HEK293 (cell line): ENCODE results near the gene KCNG3.

ENCODE experiments used
- CTCF ChIA-PET: fragments of 350-600 bp; formaldehyde crosslinking; extraction: SDS; loops from one replicate; lab custom pipeline; 2021; ENCODE audit warnings: antibody characterized with exemption; lab: Yijun Ruan, JAX
- POLR2A ChIA-PET: fragments of 300-600 bp; formaldehyde crosslinking; extraction: SDS; loops from one replicate; lab custom pipeline; 2020; ENCODE audit warnings: antibody characterized with exemption, inconsistent platforms; lab: Yijun Ruan, JAX
- H3K27ac ChIP-seq: fragments of 200-500 bp; sonication (Bioruptor generic); 2 replicates; pipeline ENCODE4 v1.5.1; 2014; ENCODE audit warnings: low read depth, low read length, control low read depth, inconsistent platforms; ENCODE audit errors: extremely low read depth
- H3K36me3 ChIP-seq, 2 experiments: fragments of 200-500 bp in 1 of 2; sonication (Bioruptor generic) in 1 of 2; 1 replicate in 1 of 2; 2 replicates in 1 of 2; pipeline ENCODE4 v1.5.1; 2014 to 2017; ENCODE audit warnings: inconsistent platforms in 2 of 2, low read length in 2 of 2; ENCODE audit not compliant: control insufficient read depth in 2 of 2, insufficient read depth in 1 of 2
- H3K4me1 ChIP-seq: fragments of 200-500 bp; sonication (Bioruptor generic); 2 replicates; pipeline ENCODE4 v1.5.1; 2014; ENCODE audit warnings: mild to moderate bottlenecking, low read length, inconsistent platforms; ENCODE audit not compliant: control insufficient read depth, insufficient read depth
- H3K4me3 ChIP-seq: 2 replicates; pipeline ENCODE4 v1.5.1; 2011; ENCODE audit warnings: low read depth, mild to moderate bottlenecking, control low read depth, low read length, moderate library complexity
- H3K9me3 ChIP-seq: fragments of 200-500 bp; sonication (Bioruptor generic); 2 replicates; pipeline ENCODE4 v1.5.1; 2014; ENCODE audit warnings: low read depth, low read length, inconsistent platforms; ENCODE audit not compliant: control insufficient read depth, insufficient read depth
- GLI4 ChIP-seq: fragments of 450-650 bp; formaldehyde crosslinking; IDR thresholded peaks from 2 replicates; pipeline ENCODE4 v1.5.1; 2016; ENCODE audit warnings: missing biosample characterization, missing genetic modification characterization
- INSM2 ChIP-seq: fragments of 450-650 bp; formaldehyde crosslinking; IDR thresholded peaks from 2 replicates; pipeline ENCODE4 v1.5.1; 2016; ENCODE audit warnings: missing biosample characterization, missing genetic modification characterization
- MEIS1 ChIP-seq: sonication (generic); formaldehyde crosslinking; IDR thresholded peaks from 2 replicates; pipeline ENCODE4 v1.8.1; 2022; ENCODE audit warnings: missing genetic modification reagents, mild to moderate bottlenecking, borderline replicate concordance
- PATZ1 ChIP-seq: fragments of 450-650 bp; formaldehyde crosslinking; IDR thresholded peaks from 2 replicates; pipeline ENCODE4 v1.5.1; 2016; ENCODE audit warnings: missing biosample characterization, missing genetic modification characterization
- ZBTB20 ChIP-seq: fragments of 450-650 bp; formaldehyde crosslinking; IDR thresholded peaks from 2 replicates; pipeline ENCODE4 v1.5.1; 2016; ENCODE audit warnings: missing biosample characterization, missing genetic modification characterization
- ZFP3 ChIP-seq: fragments of 450-650 bp; formaldehyde crosslinking; IDR thresholded peaks from 2 replicates; pipeline ENCODE4 v1.5.1; 2016; ENCODE audit warnings: low read depth, missing biosample characterization, missing genetic modification characterization
- ZNF114 ChIP-seq: fragments of 450-650 bp; formaldehyde crosslinking; IDR thresholded peaks from 2 replicates; pipeline ENCODE4 v1.5.0; 2017; ENCODE audit warnings: missing biosample characterization, missing genetic modification characterization
- ZNF274 ChIP-seq, 2 experiments: fragments of 200-500 bp in 1 of 2; fragments of 450-650 bp in 1 of 2; sonication (Bioruptor generic) in 1 of 2; formaldehyde crosslinking in 1 of 2; IDR thresholded peaks; 2 replicates each; pipeline versions ENCODE4 v1.5.1 to v1.6.1; 2014 to 2016; ENCODE audit warnings: borderline replicate concordance in 1 of 2, inconsistent platforms in 1 of 2, low read length in 1 of 2, missing biosample characterization in 1 of 2, missing genetic modification characterization in 1 of 2
- ZNF335 ChIP-seq: fragments of 450-650 bp; formaldehyde crosslinking; conservative IDR thresholded peaks from 2 replicates; pipeline ENCODE4 v1.5.1; 2016; ENCODE audit warnings: missing biosample characterization, missing genetic modification characterization
- ZNF341 ChIP-seq: fragments of 450-650 bp; formaldehyde crosslinking; IDR thresholded peaks from 2 replicates; pipeline ENCODE4; 2016; ENCODE audit warnings: low read depth, missing biosample characterization, missing genetic modification characterization
- ZNF354C ChIP-seq: fragments of 450-650 bp; formaldehyde crosslinking; IDR thresholded peaks from 2 replicates; pipeline ENCODE4 v1.5.1; 2016; ENCODE audit warnings: missing biosample characterization, missing genetic modification characterization, low read depth, borderline replicate concordance
- ZNF549 ChIP-seq: fragments of 450-650 bp; IDR thresholded peaks from 2 replicates; pipeline ENCODE4 v1.5.1; 2018; ENCODE audit warnings: missing biosample characterization, missing genetic modification characterization, mild to moderate bottlenecking, inconsistent platforms, moderate library complexity
- ZNF585B ChIP-seq: fragments of 450-650 bp; formaldehyde crosslinking; IDR thresholded peaks from 2 replicates; pipeline ENCODE4 v1.5.1; 2016; ENCODE audit warnings: missing biosample characterization, missing genetic modification characterization
- ZNF600 ChIP-seq: fragments of 450-650 bp; formaldehyde crosslinking; IDR thresholded peaks from 2 replicates; pipeline ENCODE4 v1.5.1; 2016; ENCODE audit warnings: missing biosample characterization, missing genetic modification characterization
- ZNF629 ChIP-seq: fragments of 450-650 bp; formaldehyde crosslinking; IDR thresholded peaks from 2 replicates; pipeline ENCODE4 v1.5.1; 2017; ENCODE audit warnings: missing biosample characterization, missing genetic modification characterization
- ZNF645 ChIP-seq: fragments of 450-650 bp; formaldehyde crosslinking; IDR thresholded peaks from 2 replicates; pipeline ENCODE4; 2016; ENCODE audit warnings: missing biosample characterization, missing genetic modification characterization
- ZNF747 ChIP-seq: fragments of 450-650 bp; formaldehyde crosslinking; IDR thresholded peaks from 2 replicates; pipeline ENCODE4 v1.5.1; 2016; ENCODE audit warnings: missing biosample characterization, missing genetic modification characterization
- ZNF76 ChIP-seq: fragments of 450-650 bp; formaldehyde crosslinking; IDR thresholded peaks from 2 replicates; pipeline ENCODE4; 2016; ENCODE audit warnings: low read depth, missing biosample characterization, missing genetic modification characterization, borderline replicate concordance
- ZSCAN18 ChIP-seq: fragments of 450-650 bp; formaldehyde crosslinking; IDR thresholded peaks from 2 replicates; pipeline ENCODE4 v1.5.1; 2016; ENCODE audit warnings: missing biosample characterization, missing genetic modification characterization
- ZSCAN30 ChIP-seq: fragments of 450-650 bp; IDR thresholded peaks from 2 replicates; pipeline ENCODE4 v1.5.1; 2018; ENCODE audit warnings: missing biosample characterization, mild to moderate bottlenecking, missing genetic modification characterization, moderate library complexity

Gene KCNG3

GRCh38 chr2:42542871-42543270, 49.1 kb upstream of the KCNG3 start (continued):
- TF ChIP-seq MEIS1 (no peak), ZSCAN30 (no peak), PATZ1 (tag by site-specific recombination) (no peak), ZNF114 (tag by site-specific recombination) (no peak), ZNF274 (IDR thresholded peaks at IDR 0.05; ENCODE audit: low read length) (no peak), ZNF274 (tag by site-specific recombination; IDR thresholded peaks at IDR 0.05; ENCODE audit: borderline replicate concordance) (no peak), ZFP3 (no peak), ZSCAN18 (tag by site-specific recombination) (no peak), ZBTB20 (no peak)

GRCh38 chr2:42537493-42537892, 43.7 kb upstream of the KCNG3 start:
- no peak overlapping the region for H3K27ac ChIP-seq
- TF ChIP-seq ZNF76 (tag by site-specific recombination): no peak
- no peak for TF ChIP-seq ZNF629 (tag by site-specific recombination)
- no peak for TF ChIP-seq ZNF645 (tag by site-specific recombination)
- TF ChIP-seq INSM2: no peak
- no peak for TF ChIP-seq ZNF354C (tag by site-specific recombination)
- TF ChIP-seq GLI4 (tag by site-specific recombination): no peak
- TF ChIP-seq ZNF600 (tag by site-specific recombination): no peak
- TF ChIP-seq ZNF335 (tag by site-specific recombination): no peak
- TF ChIP-seq ZNF747 (tag by site-specific recombination): no peak
- no peak for TF ChIP-seq ZNF549 (tag by site-specific recombination)
- no peak for TF ChIP-seq ZNF585B
- TF ChIP-seq ZNF341 (tag by site-specific recombination): no peak
- H3K36me3 ChIP-seq: no peaks in the 10 kb centered on the region
- ChIA-PET CTCF (interaction anchor here (0.6 kb wide), 2 partner anchors 481 to 1041 kb away, joined by 3 read pairs; no protein-coding TSS in a partner anchor), POLR2A (interaction anchor here (0.5 kb wide), 1 partner anchor 44 kb away, joined by 3 read pairs; no protein-coding TSS in a partner anchor)
- H3K9me3 ChIP-seq: no peaks in the 10 kb centered on the region
- no peak overlapping the region for H3K4me3 ChIP-seq
- no peaks in the 10 kb centered on the region for H3K4me1 ChIP-seq
